HEK293T (cell line): ENCODE results near the gene RAD51B.

ENCODE experiments used
- CTCF ChIA-PET: fragments of 350-600 bp; formaldehyde crosslinking; extraction: SDS; loops from one replicate; lab custom pipeline; 2021; ENCODE audit warnings: antibody characterized with exemption, inconsistent platforms; lab: Yijun Ruan, JAX
- POLR2A ChIA-PET: fragments of 350-600 bp; formaldehyde crosslinking; extraction: SDS; loops from one replicate; lab custom pipeline; 2020; ENCODE audit warnings: antibody characterized with exemption, inconsistent platforms; lab: Yijun Ruan, JAX
- DNase-seq: peaks from one replicate; pipeline ENCODE4 v3.0.0; 2012; ENCODE audit warnings: mixed read lengths; ENCODE audit errors: extremely low spot score
- ARNT ChIP-seq: fragments of 450-650 bp; IDR thresholded peaks from 2 replicates; pipeline ENCODE4 v1.6.1; 2017; ENCODE audit warnings: mild to moderate bottlenecking
- BHLHE40 ChIP-seq: fragments of 450-650 bp; IDR thresholded peaks from 2 replicates; pipeline ENCODE4 v1.6.1; 2016; ENCODE audit warnings: mild to moderate bottlenecking, moderate library complexity, borderline replicate concordance
- CTBP1 ChIP-seq: fragments of 450-650 bp; IDR thresholded peaks from 2 replicates; pipeline ENCODE4 v1.6.1; 2016; ENCODE audit warnings: borderline replicate concordance
- ELF4 ChIP-seq: fragments of 450-650 bp; IDR thresholded peaks from 2 replicates; pipeline ENCODE4 v1.6.1; 2017; ENCODE audit warnings: antibody characterized with exemption
- FOXA1 ChIP-seq: fragments of 450-650 bp; IDR thresholded peaks from 2 replicates; pipeline ENCODE4 v1.6.1; 2016; ENCODE audit warnings: mild to moderate bottlenecking
- FOXK2 ChIP-seq: fragments of 450-650 bp; IDR thresholded peaks from 2 replicates; pipeline ENCODE4 v1.6.1; 2016; ENCODE audit warnings: mild to moderate bottlenecking
- FOXM1 ChIP-seq: fragments of 450-650 bp; IDR thresholded peaks from 2 replicates; pipeline ENCODE4 v1.6.1; 2017; ENCODE audit warnings: mild to moderate bottlenecking, borderline replicate concordance
- HDGF ChIP-seq: fragments of 450-650 bp; IDR thresholded peaks from 2 replicates; pipeline ENCODE4 v1.6.1; 2017; ENCODE audit warnings: antibody characterized with exemption, borderline replicate concordance
- L3MBTL2 ChIP-seq: fragments of 450-650 bp; conservative IDR thresholded peaks from 2 replicates; pipeline ENCODE4 v1.6.1; 2016; ENCODE audit warnings: mild to moderate bottlenecking
- LEF1 ChIP-seq: fragments of 450-650 bp; IDR thresholded peaks from 2 replicates; pipeline ENCODE4 v1.6.1; 2017; ENCODE audit warnings: mild to moderate bottlenecking, borderline replicate concordance
- NFRKB ChIP-seq: fragments of 450-650 bp; IDR thresholded peaks from 2 replicates; pipeline ENCODE4 v1.6.1; 2016; ENCODE audit warnings: mild to moderate bottlenecking, moderate library complexity
- SP1 ChIP-seq: fragments of 450-650 bp; IDR thresholded peaks from 2 replicates; pipeline ENCODE4 v1.6.1; 2017
- SUZ12 ChIP-seq: fragments of 450-650 bp; IDR thresholded peaks from 2 replicates; pipeline ENCODE4 v1.6.1; 2016; ENCODE audit warnings: mild to moderate bottlenecking
- TARDBP ChIP-seq: fragments of 450-650 bp; IDR thresholded peaks from 2 replicates; pipeline ENCODE4 v1.6.1; 2016
- ZNF384 ChIP-seq: fragments of 450-650 bp; IDR thresholded peaks from 2 replicates; pipeline ENCODE4 v1.6.1; 2016
- TF ChIP-seq, protein P1 (sequence below): fragments of 450-650 bp; IDR thresholded peaks from 2 replicates; pipeline ENCODE4 v1.6.1; 2016

The RAD51B gene

DNA sequence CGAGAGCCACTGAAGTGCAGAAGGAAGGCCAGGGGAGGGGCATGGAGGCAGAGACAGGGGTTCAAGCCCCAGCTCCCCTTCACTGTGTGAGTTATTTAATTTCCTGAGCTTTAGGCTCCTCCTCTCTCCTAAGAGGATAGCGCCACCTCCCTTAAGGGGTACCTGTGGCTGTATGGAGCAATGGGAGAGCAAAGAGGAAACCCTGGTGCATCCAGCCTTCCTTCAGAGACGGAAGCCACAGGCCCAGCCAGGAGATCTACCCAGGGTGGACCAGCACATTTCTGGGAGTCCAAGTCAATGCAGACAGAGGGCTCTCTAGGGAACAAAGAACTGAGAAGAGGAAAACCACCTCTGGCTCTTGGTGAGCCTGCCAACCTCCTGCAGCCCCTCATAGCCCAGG lies 883.0 kb downstream of the RAD51B start:
- POLR2A ChIA-PET, result no interaction called here
- CTCF ChIA-PET, result no interaction called here
- no peak for DNase-seq
- TF ChIP-seq CTBP1 (no peak), SP1 (no peak), HDGF (no peak), ARNT (no peak), SUZ12 (no peak), FOXK2 (no peak), L3MBTL2 (no peak), FOXM1 (no peak), FOXA1 (no peak), BHLHE40 (no peak), NFRKB (no peak), ZNF384 (no peak), LEF1 (no peak), ELF4 (no peak), TARDBP (no peak)
- TF ChIP-seq, protein P1, sequence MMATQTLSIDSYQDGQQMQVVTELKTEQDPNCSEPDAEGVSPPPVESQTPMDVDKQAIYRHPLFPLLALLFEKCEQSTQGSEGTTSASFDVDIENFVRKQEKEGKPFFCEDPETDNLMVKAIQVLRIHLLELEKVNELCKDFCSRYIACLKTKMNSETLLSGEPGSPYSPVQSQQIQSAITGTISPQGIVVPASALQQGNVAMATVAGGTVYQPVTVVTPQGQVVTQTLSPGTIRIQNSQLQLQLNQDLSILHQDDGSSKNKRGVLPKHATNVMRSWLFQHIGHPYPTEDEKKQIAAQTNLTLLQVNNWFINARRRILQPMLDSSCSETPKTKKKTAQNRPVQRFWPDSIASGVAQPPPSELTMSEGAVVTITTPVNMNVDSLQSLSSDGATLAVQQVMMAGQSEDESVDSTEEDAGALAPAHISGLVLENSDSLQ, result no peak

DNA sequence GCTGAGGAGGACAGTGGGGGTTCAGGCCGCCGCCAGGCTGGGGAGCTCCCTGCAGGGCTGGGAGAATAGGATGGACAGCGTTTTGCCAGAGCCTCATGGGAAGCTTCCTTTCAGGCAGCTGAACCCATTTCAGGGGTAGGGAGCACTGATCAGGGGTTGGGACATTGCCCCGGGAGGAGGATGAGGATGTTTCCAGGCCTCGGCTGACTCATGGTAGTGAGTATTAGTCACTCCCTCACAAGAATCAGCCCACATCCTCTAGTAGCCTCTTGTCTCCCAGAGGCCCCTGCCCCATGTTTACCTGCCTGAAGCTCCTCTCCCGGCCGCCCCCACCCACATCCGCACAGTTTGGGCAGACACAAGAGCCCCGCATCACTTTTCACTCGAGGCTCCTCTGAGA lies 883.5 kb downstream of the RAD51B start:
- ChIA-PET CTCF (no interaction called here), POLR2A (no interaction called here)
- TF ChIP-seq, protein P1, result no peak
- no peak for TF ChIP-seq ARNT
- DNase-seq, result no peak

DNA sequence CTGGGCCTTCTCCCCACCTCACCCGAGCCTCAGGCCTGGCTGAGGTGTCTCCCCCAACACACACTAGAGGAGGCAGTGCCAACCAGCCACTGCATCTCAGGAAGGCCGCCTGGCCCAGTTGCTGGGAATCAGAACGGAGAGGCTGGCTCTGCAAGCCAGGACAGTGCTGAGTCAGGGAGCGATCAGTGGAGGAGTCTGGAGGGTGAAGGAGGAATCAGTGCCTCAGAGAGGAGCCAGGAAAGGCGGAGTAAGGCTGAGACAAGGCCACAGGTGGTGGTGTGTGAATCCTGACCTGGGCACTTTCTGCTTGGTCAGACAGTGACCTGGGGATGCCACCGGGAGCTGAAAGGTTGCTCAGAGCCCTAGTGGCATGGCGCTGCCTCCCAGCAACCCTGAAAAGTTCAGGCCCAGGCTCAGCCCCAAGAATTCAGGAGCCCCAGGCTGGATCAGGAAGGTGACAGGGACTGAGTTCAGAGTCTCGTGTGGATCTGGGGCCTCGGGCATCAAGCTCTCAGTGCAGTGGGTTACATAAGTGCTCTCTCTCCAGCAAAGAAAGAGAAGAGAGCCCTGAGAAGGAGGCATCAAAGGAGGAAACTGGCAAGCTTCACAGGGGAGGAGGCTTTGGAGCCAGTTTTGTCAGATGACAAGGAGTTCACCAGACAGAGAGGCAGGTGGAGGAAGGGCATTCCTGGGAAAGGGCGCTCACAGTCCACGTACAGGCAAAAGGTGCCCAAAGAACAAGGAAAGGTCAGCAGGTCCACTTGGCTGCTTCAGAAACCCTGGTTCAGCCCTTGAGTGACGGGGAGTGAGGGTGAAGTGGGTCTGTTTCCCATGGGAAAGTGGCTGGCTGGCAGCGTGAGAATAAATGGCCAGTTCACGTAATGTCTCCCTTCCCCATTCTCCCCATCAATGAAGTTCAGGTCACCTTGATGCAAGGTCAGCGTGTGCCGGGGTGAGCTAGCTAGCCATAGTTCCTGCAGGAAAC lies 885.4 kb downstream of the RAD51B start:
- DNase-seq, result no peak
- ChIA-PET POLR2A (no interaction called here), CTCF (no interaction called here)
- TF ChIP-seq TARDBP, result no peak

DNA sequence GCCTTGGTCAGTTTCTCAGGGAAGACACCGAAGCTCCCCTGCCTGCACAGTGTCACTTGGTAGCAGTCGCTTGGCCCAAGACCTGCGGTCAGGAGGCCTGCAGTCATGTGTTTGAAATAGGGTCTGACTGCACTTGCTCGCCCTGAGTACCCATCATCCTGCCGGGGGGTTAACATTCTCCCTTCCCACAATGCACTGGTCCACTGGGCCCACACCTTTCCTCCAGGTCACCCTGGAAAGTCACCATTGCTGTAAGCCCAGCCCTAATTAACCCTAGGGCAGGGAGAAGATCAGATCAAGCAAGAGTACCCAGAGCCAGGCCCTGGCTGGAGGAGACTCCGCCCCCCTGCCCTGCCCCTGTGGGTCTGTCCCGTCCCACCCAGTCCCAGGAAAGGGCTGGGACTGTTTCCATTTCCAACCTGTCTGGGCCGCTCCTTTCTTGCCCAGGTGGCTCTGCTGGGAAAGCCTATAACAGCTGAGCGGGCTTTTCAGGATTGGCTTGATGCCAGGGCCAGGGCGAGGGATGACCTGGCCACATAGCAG lies 886.2 kb downstream of the RAD51B start:
- POLR2A ChIA-PET, result no interaction called here
- TF ChIP-seq FOXK2 (no peak), CTBP1 (no peak), ZNF384 (no peak), SUZ12 (no peak), HDGF (no peak), LEF1 (no peak), BHLHE40 (no peak), ARNT (no peak), NFRKB (no peak), SP1 (no peak)
- TF ChIP-seq, protein P1, result no peak
- no peak for DNase-seq
- CTCF ChIA-PET, result no interaction called here

DNA sequence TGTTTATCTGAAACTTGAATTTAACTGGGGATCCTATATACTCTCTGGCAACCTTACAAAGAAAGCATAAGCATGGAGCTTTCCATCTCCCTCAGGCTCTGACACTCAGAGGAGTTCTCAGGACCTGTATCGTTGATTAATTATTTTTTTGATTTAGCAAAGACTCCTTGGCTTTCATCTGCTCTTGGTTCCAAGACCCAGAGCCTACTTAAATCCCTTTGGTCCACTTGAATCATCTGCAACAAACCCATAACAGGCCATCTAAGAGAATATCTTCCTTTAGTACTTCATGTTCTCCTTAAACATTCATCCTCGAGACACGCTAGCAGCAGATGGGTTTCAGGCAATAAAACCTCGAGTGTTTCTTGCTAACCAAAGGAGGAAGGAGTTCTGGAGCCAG lies 887.9 kb downstream of the RAD51B start:
- DNase-seq, result no peak
- TF ChIP-seq LEF1 (no peak), CTBP1 (no peak), ARNT (no peak), FOXA1 (no peak), SUZ12 (no peak), ZNF384 (no peak), L3MBTL2 (no peak)
- TF ChIP-seq, protein P1, result no peak
- POLR2A ChIA-PET, result no interaction called here
- CTCF ChIA-PET, result no interaction called here

DNA sequence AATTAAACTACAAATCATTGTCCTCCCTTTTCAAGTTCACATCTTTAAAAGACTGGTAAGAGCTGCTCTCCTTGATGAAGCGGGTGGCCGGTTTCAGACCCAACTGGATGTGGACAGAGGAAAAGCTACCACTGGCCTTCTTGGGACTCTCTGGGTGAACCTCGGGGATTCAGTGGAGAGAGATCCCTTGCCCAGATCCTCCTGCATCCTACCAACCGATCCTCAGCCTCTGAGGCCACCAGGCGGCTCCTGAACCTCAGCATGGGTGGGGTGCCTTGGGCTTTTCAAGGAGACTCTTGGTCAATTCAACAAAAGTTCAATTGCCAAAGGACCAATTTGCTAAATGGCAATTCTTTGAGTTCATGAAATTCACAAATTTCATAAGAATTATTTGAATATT lies 888.8 kb downstream of the RAD51B start:
- ChIA-PET CTCF (no interaction called here), POLR2A (no interaction called here)
- DNase-seq, result no peak
- no peak for TF ChIP-seq FOXK2
- no peak for TF ChIP-seq HDGF
- no peak for TF ChIP-seq ZNF384
- TF ChIP-seq TARDBP, result no peak
- no peak for TF ChIP-seq FOXM1
- TF ChIP-seq LEF1, result no peak
- TF ChIP-seq, protein P1, result no peak
- no peak for TF ChIP-seq FOXA1
- TF ChIP-seq ELF4, result no peak
